Right lobe of liver (tissue), 6 donors: Measurements from ENCODE around the gene CEP164. TPM values are rescaled to one million over a fixed set of nuclear protein-coding genes. Genes with fewer than 3 reads are reported as not detected.

Experiments
- ATAC-seq, 4 donors: fragments of 200-7000 bp; cut with Tn5 transposase; one replicate each; pipeline ENCODE4 v1.9.1; 2020; ENCODE audit warnings: mild to moderate bottlenecking in 4 of 4, moderate library complexity in 4 of 4
- DNase-seq, 3 donors: peaks; one replicate each; pipeline ENCODE4 v3.0.0-alpha.2; 2020
- H3K27ac ChIP-seq, 3 donors: fragments of 200-600 bp; one replicate each; pipeline ENCODE4 v1.8.0; 2022
- H3K27me3 ChIP-seq, 2 donors: fragments of 200-600 bp; one replicate each; pipeline ENCODE4 v1.8.0; 2022
- H3K36me3 ChIP-seq, 4 donors: fragments of 200-600 bp; sonication (generic) in 1 of 4; one replicate each; pipeline versions ENCODE4 v1.5.1 to v1.8.0; 2017 to 2022; ENCODE audit warnings: control low read depth in 1 of 4
- H3K4me1 ChIP-seq, 4 donors: fragments of 200-600 bp; sonication (generic) in 1 of 4; one replicate each; pipeline versions ENCODE4 v1.5.1 to v1.8.0; 2017 to 2022; ENCODE audit warnings: control low read depth in 1 of 4
- H3K4me3 ChIP-seq, 3 donors: fragments of 200-600 bp; one replicate each; pipeline ENCODE4 v1.8.0; 2022
- H3K9me3 ChIP-seq, 4 donors: fragments of 200-600 bp; sonication (generic) in 1 of 4; one replicate each; pipeline versions ENCODE4 v1.5.1 to v1.8.0; 2017 to 2022; ENCODE audit warnings: control low read depth in 1 of 4
- POLR2A ChIP-seq: fragments of 450-650 bp; IDR thresholded peaks from one replicate; pipeline ENCODE4 v1.6.1; 2017; ENCODE audit warnings: antibody characterized with exemption, mild to moderate bottlenecking
- WGBS: methylation state at CpG from one replicate; pipeline ENCODE4 v1.1.6; 2018; ENCODE audit warnings: low coverage, low lambda C conversion rate; ENCODE audit not compliant: insufficient coverage; ENCODE audit errors: missing lambda C conversion rate; 5-methylcytosine and 5-hydroxymethylcytosine counted together
- intact Hi-C, 2 donors: fragments of 100-400 bp; cut with DNase I; formaldehyde crosslinking; loops; one replicate each; pipeline versions ENCODE4 v1.11.2 to v1.14.1; 2022
- total RNA-seq, 6 experiments: library from RNA; depleted of rRNA in 2 of 6; stranded (reverse); fragments of >200 nt in 2 of 6; fragmentation: NEBNext Ultra II Directional in 3 of 6; extraction: Animal tissue kit (Norgen Biotek cat#: 25700) in 3 of 6; gene quantifications; one replicate each; pipeline versions ENCODE4 v1.1.0 to v1.2.4, GENCODE V29; 2016 to 2023
- TF ChIP-seq, protein P1 (sequence below), 4 donors: fragments of 200-600 bp in 3 of 4; fragments of 450-650 bp in 1 of 4; IDR thresholded peaks; one replicate each; pipeline versions ENCODE4 v1.5.1 to v1.8.0; 2016 to 2022; ENCODE audit warnings: antibody characterized with exemption in 4 of 4, mild to moderate bottlenecking in 2 of 4
- donor health status: DM: no; HTN: yes; CAD: no.
- donor health status: DM: no; HTN: no; CAD: no.
- donor health status: DM: no; HTN: no; CAD: no.
- donor health status: DM: no; HTN: yes; CAD: no.
- donor health status: DM: no; HTN: yes; CAD: no.

The CEP164 gene
- total RNA-seq, 6 experiments from 2014 or later, result 7.2 to 11.2 (median 8.6) TPM

DNA sequence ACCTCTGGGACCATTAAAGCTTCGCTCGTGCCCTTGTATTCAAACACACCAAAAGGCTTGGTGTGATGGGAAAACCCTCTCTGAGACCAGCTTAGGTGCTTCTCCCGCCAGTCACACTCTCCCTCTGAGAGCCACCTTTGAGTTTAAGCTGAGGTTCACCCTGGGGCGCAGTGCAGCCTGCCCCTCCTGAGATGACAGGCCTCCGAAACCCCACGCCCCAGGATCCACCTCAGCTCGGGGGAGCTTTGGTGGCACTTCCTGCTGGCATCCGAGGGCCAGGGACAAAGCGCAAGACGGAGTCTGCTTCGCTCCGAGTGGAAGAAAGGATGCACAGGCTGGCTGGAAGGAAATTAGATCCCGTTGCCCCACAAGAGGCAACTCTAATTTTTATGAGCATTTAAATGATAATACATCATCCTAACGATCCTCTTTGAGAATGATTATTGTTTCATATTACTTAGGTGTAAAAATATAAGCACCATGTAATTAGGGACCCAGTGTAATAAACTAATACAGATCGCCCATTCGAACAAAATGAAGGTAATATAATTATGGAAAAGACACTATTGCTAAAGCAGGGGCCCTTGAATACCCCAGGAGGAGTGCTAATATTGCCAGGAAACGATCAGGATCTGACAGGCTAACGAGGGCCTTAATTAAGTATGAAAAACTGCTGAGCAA lies 134.7 kb downstream of the CEP164 start:
- no peaks in the 10 kb centered on the region for H3K9me3 ChIP-seq
- H3K4me3 ChIP-seq, result no peak overlapping the region
- intact Hi-C loops, result no loop called here
- no peak for TF ChIP-seq POLR2A
- TF ChIP-seq, protein P1, sequence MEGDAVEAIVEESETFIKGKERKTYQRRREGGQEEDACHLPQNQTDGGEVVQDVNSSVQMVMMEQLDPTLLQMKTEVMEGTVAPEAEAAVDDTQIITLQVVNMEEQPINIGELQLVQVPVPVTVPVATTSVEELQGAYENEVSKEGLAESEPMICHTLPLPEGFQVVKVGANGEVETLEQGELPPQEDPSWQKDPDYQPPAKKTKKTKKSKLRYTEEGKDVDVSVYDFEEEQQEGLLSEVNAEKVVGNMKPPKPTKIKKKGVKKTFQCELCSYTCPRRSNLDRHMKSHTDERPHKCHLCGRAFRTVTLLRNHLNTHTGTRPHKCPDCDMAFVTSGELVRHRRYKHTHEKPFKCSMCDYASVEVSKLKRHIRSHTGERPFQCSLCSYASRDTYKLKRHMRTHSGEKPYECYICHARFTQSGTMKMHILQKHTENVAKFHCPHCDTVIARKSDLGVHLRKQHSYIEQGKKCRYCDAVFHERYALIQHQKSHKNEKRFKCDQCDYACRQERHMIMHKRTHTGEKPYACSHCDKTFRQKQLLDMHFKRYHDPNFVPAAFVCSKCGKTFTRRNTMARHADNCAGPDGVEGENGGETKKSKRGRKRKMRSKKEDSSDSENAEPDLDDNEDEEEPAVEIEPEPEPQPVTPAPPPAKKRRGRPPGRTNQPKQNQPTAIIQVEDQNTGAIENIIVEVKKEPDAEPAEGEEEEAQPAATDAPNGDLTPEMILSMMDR (IDR thresholded peaks at IDR 0.05), result no peak
- H3K27ac ChIP-seq, result no peak overlapping the region
- no peak for DNase-seq
- H3K27me3 ChIP-seq, result no peaks in the 10 kb centered on the region
- no peaks in the 10 kb centered on the region for H3K36me3 ChIP-seq
- no peak for ATAC-seq
- WGBS, result 66% methylated on average over 13 of the region's 18 CpGs
- H3K4me1 ChIP-seq, result no peaks in the 10 kb centered on the region

DNA sequence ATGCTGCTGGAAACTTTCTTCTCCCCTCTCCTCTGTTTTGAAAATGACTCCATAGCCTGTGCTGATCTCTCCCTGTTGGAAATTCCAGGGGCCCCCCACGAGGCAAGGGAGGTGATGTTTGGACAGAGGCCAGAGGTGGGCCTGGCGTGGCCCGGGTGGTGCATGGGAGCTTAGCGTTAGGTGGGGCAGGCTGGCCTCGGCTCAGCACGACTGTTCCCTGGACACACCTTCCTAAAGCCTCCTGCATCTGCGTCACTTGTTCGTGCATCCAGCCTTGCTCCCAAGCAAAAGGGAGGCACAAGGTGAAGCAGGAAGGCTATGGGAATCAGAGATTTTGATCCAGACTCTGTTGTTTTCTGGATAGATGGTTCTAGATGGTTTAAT lies 135.2 kb downstream of the CEP164 start:
- Histone ChIP-seq H3K9me3 (no peaks in the 10 kb centered on the region), H3K27ac (no peak overlapping the region), H3K4me3 (no peak overlapping the region), H3K4me1 (no peaks in the 10 kb centered on the region), H3K36me3 (no peaks in the 10 kb centered on the region), H3K27me3 (no peaks in the 10 kb centered on the region)
- 33% methylated on average over 1 of the region's 8 CpGs for WGBS
- TF ChIP-seq, protein P1 (IDR thresholded peaks at IDR 0.05), result no peak
- no peak for TF ChIP-seq POLR2A
- DNase-seq, result no peak
- intact Hi-C loops, result no loop called here
- no peak for ATAC-seq

Other genes with a start within 250 kb of the CEP164 start
- 10 to 100 TPM; 22.0 to 35.4 (median 26.8) TPM for gene SIK3, start 229.4 kb upstream of the CEP164 start, total RNA-seq
- 10 to 100 TPM; 22.2 to 39.1 (median 29.3) TPM for gene PAFAH1B2, start 183.6 kb upstream of the CEP164 start, total RNA-seq
- gene SIDT2, start 149.1 kb upstream of the CEP164 start, total RNA-seq, result 10 to 100 TPM; 24.6 to 49.9 (median 35.5) TPM
- gene TAGLN, start 128.5 kb upstream of the CEP164 start, total RNA-seq, result 100 to 1,000 TPM in 4 of 6 experiments, 10 to 100 TPM in 2; 41.2 to 158 (median 112) TPM
- gene PCSK7, start 95.8 kb upstream of the CEP164 start, total RNA-seq, result 10 to 100 TPM; 19.3 to 28.5 (median 25.8) TPM
- 1 to 10 TPM; 5.6 to 9.4 (median 7.3) TPM for gene RNF214, start 95.2 kb upstream of the CEP164 start, total RNA-seq
- 1 to 10 TPM in 5 of 6 experiments, under 1 TPM in 1; 0.75 to 2.9 (median 2.1) TPM for gene BACE1-AS, start 36.5 kb upstream of the CEP164 start, total RNA-seq
- 10 to 100 TPM; 19.2 to 42.8 (median 23.7) TPM for gene BACE1, start 11.6 kb upstream of the CEP164 start, total RNA-seq